Measurements from ENCODE around the gene DISP2. TPM values are rescaled to one million over a fixed set of nuclear protein-coding genes. Genes with fewer than 3 reads are reported as not detected.

DISP2 gene
- total RNA-seq, 1 donor from 2014 or later: under 0.01 TPM

GRCh38 chr15:40420071-40420713 lies 62.2 kb downstream of the DISP2 start:
- H3K4me3 ChIP-seq (ENCODE audit: low read depth, low read length): no peak overlapping the region
- FAIRE-seq: no peak
- H3K36me3 ChIP-seq (ENCODE audit: control insufficient read depth, insufficient read depth, low read length): peaks cover 9% of the 10 kb centered on the region
- DNase-seq (ENCODE audit: low read depth): no peak
- no peaks in the 10 kb centered on the region for H3K27me3 ChIP-seq (ENCODE audit: control insufficient read depth, insufficient read depth, low read length)
- no peak for TF ChIP-seq CTCF (IDR thresholded peaks at IDR 0.05; ENCODE audit: insufficient read depth, low read length, severe bottlenecking)

- H3K4me3 ChIP-seq (ENCODE audit: low read depth, low read length): no peak overlapping the region
- H3K27me3 ChIP-seq (ENCODE audit: control insufficient read depth, insufficient read depth, low read length): no peaks in the 10 kb centered on the region
- peaks cover 5% of the 10 kb centered on the region for H3K36me3 ChIP-seq (ENCODE audit: control insufficient read depth, insufficient read depth, low read length)
- TF ChIP-seq CTCF (IDR thresholded peaks at IDR 0.05; ENCODE audit: insufficient read depth, low read length, severe bottlenecking): no peak
- DNase-seq (ENCODE audit: low read depth) (peak; percentile 56), FAIRE-seq (peak; percentile 68)
Observed at GRCh38 chr15:40420793-40421192, 62.8 kb downstream of the DISP2 start.

- no peak for FAIRE-seq
- Histone ChIP-seq H3K36me3 (ENCODE audit: control insufficient read depth, insufficient read depth, low read length) (peaks cover 2% of the 10 kb centered on the region), H3K4me3 (ENCODE audit: low read depth, low read length) (no peak overlapping the region), H3K27me3 (ENCODE audit: control insufficient read depth, insufficient read depth, low read length) (no peaks in the 10 kb centered on the region)
- DNase-seq (ENCODE audit: low read depth): peak; percentile 38
- peak; percentile 98 for TF ChIP-seq CTCF (IDR thresholded peaks at IDR 0.05; ENCODE audit: insufficient read depth, low read length, severe bottlenecking)
Observed at GRCh38 chr15:40421246-40422157, 63.5 kb downstream of the DISP2 start.

GRCh38 chr15:40424483-40425115 lies 66.6 kb downstream of the DISP2 start:
- no peaks in the 10 kb centered on the region for H3K27me3 ChIP-seq (ENCODE audit: control insufficient read depth, insufficient read depth, low read length)
- no peak for TF ChIP-seq CTCF (IDR thresholded peaks at IDR 0.05; ENCODE audit: insufficient read depth, low read length, severe bottlenecking)
- no peak overlapping the region for H3K4me3 ChIP-seq (ENCODE audit: low read depth, low read length)
- FAIRE-seq (no peak), DNase-seq (ENCODE audit: low read depth) (no peak)
- H3K36me3 ChIP-seq (ENCODE audit: control insufficient read depth, insufficient read depth, low read length): no peaks in the 10 kb centered on the region

- H3K27me3 ChIP-seq (ENCODE audit: control insufficient read depth, insufficient read depth, low read length): peaks cover 3% of the 10 kb centered on the region
- FAIRE-seq: no peak
- no peak overlapping the region for H3K4me3 ChIP-seq (ENCODE audit: low read depth, low read length)
- no peak for DNase-seq (ENCODE audit: low read depth)
- H3K36me3 ChIP-seq (ENCODE audit: control insufficient read depth, insufficient read depth, low read length): no peaks in the 10 kb centered on the region
- TF ChIP-seq CTCF (IDR thresholded peaks at IDR 0.05; ENCODE audit: insufficient read depth, low read length, severe bottlenecking): no peak
Observed at GRCh38 chr15:40425681-40426080, 67.7 kb downstream of the DISP2 start.

Data from bronchial epithelial cell (primary cell).